T-helper 2 cell (primary cell): Measurements from ENCODE around the gene ZHX3.

Experiments
- DNase-seq, 5 experiments: peaks; one replicate each; pipeline versions ENCODE4 v3.0.0 to v3.0.0-alpha.2; 2012 to 2022

Gene ZHX3

GRCh38 chr20:41352666-41353065, 35.1 kb upstream of the ZHX3 start:
- no peak for DNase-seq

GRCh38 chr20:41352106-41352505, 34.6 kb upstream of the ZHX3 start:
- no peak for DNase-seq

- DNase-seq: no peak
Measured at GRCh38 chr20:41350408-41350962, 33.0 kb upstream of the ZHX3 start.

GRCh38 chr20:41349943-41350342, 32.4 kb upstream of the ZHX3 start:
- no peak for DNase-seq

- DNase-seq: no peak
Measured at GRCh38 chr20:41349266-41349665, 31.7 kb upstream of the ZHX3 start.

- DNase-seq: no peak
Measured at GRCh38 chr20:41348430-41349172, 31.1 kb upstream of the ZHX3 start.

GRCh38 chr20:41347523-41348429, 30.2 kb upstream of the ZHX3 start:
- DNase-seq: no peak

- DNase-seq: no peak
Measured at GRCh38 chr20:41345729-41346067, 28.2 kb upstream of the ZHX3 start.

GRCh38 chr20:41344938-41345728, 27.6 kb upstream of the ZHX3 start:
- DNase-seq: no peak

- DNase-seq: no peak
Measured at GRCh38 chr20:41344477-41344876, 26.9 kb upstream of the ZHX3 start.

GRCh38 chr20:41342474-41343464, 25.2 kb upstream of the ZHX3 start:
- no peak for DNase-seq

GRCh38 chr20:41340327-41341055, 23.0 kb upstream of the ZHX3 start, which contains the start of gene LPIN3:
TSS of gene LPIN3 (plus strand) at chr20:41340821. CDS start at chr20:41345804, 4,983 bp downstream.
- DNase-seq: peak; percentile 14 to 50 (median 42)

GRCh38 chr20:41339957-41340326, 22.4 kb upstream of the ZHX3 start:
- DNase-seq: peak; percentile 67 to 78 (median 76)

GRCh38 chr20:41336711-41337492, 19.4 kb upstream of the ZHX3 start:
- no peak for DNase-seq

GRCh38 chr20:41335591-41335990, 18.1 kb upstream of the ZHX3 start:
- DNase-seq: no peak

GRCh38 chr20:41334443-41335421, 17.2 kb upstream of the ZHX3 start:
- no peak for DNase-seq

GRCh38 chr20:41334036-41334435, 16.5 kb upstream of the ZHX3 start:
- no peak for DNase-seq

GRCh38 chr20:41331731-41332130, 14.2 kb upstream of the ZHX3 start:
- DNase-seq: no peak

- no peak for DNase-seq
Measured at GRCh38 chr20:41330941-41331340, 13.4 kb upstream of the ZHX3 start.
